GM19468 (cell line): ENCODE data around the gene U2AF2.
A peak's percentile ranks its signal among the peaks of the same experiment; 100 is the strongest.

ENCODE experiments used
- ATAC-seq: cut with Tn5 transposase; IDR thresholded peaks from one replicate; pipeline ENCODE4 v1.9.1; 2021; ENCODE audit warnings: mild to moderate bottlenecking, moderate library complexity, moderate number of reproducible peaks; ENCODE audit not compliant: unreplicated experiment; ENCODE audit errors: extremely low read depth

The U2AF2 gene

GRCh38 chr19:55654323-55654867 is 440 bp upstream of the U2AF2 start:
- peak; percentile 42 for ATAC-seq

- no peak for ATAC-seq
Observed at GRCh38 chr19:55655648-55656040, 809 bp downstream of the U2AF2 start.

- ATAC-seq: no peak
Observed at GRCh38 chr19:55656552-55656951, 1.7 kb downstream of the U2AF2 start.

- ATAC-seq: no peak
Observed at GRCh38 chr19:55656988-55657747, 2.3 kb downstream of the U2AF2 start.

DNA sequence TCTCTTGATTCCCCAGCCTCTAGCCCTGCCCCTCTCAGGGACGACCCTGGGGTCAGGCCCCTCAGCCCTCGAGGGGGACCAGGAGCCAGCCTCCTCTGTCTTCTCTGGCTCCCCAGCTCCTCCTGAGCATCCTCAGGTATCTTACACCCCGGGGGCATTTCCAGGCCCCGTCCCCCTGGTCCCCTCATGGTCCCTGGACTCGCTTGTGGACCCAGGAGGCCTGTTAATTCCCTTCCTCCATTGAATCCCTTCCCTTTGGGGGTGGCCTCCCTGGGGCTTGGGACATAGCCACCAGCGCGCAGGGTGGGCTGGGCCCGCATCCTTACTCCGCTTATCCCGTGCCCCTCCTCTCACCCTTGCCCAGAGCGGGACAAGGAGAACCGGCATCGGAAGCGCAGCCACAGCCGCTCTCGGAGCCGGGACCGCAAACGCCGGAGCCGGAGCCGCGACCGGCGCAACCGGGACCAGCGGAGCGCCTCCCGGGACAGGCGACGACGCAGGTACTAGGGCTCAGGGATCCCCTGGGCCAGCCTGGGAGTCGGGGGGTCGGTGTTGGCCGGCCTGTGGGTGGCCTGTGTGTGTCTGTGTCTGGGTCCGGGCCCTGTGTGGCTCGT is 4.1 kb downstream of the U2AF2 start:
- no peak for ATAC-seq

DNA sequence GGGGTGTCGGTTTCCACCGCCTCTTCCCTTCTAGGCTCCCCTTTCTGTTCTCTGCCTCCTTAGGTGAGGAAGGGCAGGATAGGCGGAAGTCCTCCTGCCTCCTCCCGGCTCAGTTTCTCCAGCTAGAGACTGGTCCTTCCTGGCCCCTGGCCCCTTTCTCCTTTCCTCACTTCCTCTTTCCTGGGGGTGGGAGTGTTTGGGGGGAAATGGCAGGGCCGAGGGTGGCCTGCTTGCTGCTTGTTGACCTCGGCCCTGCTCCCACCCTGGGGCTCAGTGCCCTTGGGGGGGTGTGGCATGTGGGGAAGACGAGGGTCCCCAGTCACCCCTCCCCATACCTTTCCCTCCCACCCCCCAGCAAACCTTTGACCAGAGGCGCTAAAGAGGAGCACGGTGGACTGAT is 5.0 kb downstream of the U2AF2 start:
- no peak for ATAC-seq

GRCh38 chr19:55660404-55660803 is 5.6 kb downstream of the U2AF2 start:
- ATAC-seq: no peak

- ATAC-seq: no peak
Observed at GRCh38 chr19:55660991-55661390, 6.2 kb downstream of the U2AF2 start.

DNA sequence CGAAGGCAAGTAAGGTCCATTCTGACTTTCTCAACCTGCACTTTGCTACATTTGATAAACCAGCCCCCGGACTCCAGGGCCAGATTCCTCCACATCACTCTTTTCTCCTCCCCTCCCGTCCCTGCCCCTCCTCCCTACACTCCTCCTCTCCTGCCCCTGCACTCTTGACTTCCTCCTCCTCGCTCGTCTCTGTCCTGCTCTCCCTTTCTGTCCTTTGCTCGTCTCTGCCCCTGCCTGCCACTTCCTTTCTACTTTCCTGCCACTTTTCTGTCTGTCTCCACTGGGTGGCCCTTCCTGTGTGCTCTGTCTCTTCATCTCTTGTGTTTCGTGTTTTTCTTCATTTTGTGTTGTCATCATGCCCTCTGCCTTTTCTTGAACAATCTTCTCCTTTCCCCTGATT is 7.0 kb downstream of the U2AF2 start:
- ATAC-seq: no peak

- ATAC-seq: no peak
Observed at GRCh38 chr19:55663846-55664536, 9.2 kb downstream of the U2AF2 start.

GRCh38 chr19:55666343-55667005 is 11.6 kb downstream of the U2AF2 start:
- no peak for ATAC-seq

DNA sequence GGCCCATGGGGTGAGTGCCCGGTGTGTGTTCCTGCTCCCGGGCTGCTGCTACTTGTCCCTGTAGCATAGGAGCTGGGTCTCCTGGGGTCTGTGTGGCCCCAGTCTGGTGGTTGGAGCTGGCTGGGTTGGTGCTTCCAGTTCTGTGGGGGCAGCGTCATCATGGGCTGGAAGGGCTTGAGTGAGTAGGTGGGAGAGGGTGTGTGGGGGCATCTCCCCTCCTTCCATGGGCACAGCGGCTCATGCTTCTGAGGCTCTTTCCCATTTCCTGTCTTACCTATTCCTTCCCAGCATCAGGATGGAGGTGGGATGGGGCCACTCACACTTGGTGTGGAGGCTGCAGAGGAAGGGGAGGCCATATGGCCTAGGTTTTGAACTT is 12.2 kb downstream of the U2AF2 start:
- ATAC-seq: no peak

DNA sequence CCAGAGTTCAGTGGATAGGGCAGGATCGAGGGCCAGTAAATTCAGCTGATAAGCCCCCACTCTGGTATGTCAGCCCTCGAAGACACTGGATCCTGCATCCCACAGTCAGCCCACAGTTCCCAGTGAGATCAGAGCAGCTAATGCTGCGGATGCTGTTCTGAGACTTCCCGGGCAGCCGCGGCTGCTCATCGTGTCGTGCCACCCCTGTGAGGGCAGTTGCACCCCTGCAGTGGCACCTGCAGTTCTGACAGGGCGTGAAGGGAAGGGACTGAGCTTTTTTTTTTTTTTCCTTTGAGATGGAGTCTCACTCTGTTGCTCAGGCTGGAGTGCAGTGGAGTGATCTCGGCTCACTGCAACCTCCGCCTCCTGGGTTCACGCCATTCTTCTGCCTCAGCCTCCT is 12.7 kb downstream of the U2AF2 start:
- ATAC-seq: no peak

- ATAC-seq: no peak
Observed at GRCh38 chr19:55667958-55668357, 13.1 kb downstream of the U2AF2 start.

GRCh38 chr19:55668603-55669348 is 13.9 kb downstream of the U2AF2 start:
- ATAC-seq: no peak

GRCh38 chr19:55669418-55670279 is 14.8 kb downstream of the U2AF2 start:
- ATAC-seq: no peak

DNA sequence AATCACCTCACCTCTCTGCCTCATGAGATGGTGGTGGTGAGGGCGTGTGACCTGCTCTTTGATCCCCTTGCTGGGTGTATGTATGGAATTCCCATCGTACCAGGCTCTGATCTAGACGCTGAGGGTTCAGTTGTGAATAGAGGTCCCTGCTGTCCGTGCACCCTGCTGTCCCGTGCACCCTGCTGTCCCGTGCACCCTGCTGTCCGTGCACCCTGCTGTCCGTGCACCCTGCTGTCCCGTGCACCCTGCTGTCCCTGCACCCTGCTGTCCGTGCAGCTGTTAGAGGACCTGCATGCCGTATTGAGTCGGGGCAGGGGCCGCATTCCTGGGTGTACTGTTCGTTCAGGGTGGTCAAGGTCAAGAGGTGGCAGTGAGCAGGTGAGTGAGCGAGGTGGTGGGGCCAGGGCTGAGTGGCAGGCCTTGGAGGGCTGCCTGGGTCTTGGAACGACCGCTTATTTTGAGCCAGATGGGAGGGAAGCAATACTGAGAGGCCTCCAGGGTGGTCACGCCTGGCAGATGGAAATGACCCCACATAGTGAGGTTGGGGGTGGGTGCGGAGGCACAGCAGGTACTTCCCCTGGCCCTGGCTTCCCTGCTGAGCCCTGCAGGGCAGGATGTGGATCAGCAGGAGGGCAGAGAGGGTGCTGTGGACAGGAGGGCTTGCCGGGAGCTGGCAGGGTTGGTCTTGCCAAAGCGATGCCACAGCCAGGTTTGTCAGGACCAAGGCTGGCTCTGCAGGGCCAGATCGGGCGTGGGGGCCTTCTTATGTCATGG is 15.6 kb downstream of the U2AF2 start:
- ATAC-seq: no peak

DNA sequence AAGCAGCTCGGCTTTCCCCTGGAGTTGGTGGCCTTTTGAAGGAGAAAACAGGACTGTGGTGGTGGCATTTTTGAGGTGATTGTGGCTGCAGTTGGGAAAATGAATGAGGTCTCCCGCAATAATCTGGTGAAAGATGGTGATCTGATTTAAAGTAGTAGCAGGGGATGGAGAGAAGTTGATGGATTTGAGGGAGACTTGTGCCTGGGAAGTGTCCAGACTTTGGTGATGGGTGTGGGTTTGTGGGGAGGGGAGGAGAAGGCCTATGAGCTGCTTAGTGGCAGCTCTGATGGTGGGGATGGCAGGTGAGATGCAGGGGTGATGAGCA is 16.2 kb downstream of the U2AF2 start:
- no peak for ATAC-seq

DNA sequence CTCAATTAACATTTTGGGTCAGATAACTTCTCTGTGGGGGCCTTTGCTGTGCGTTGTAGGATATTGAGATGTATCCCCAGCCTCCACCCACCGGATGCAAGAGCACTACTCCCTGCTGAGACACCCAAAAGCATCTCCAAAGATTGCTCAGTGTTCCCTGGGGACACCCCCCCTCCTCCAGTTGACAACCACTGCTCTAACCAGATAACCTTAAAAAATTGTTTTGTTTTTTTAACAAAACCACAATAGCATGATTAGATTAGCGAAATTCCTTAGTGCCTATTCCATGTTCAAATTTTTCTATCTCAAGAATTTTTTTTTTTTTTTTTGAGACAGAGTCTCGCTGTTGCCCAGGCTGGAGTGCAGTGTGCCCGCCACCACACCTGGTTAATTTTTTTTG is 17.6 kb downstream of the U2AF2 start:
- ATAC-seq: no peak
